ENCODE data around the gene PCF11.

- no peak for TF ChIP-seq POLR2A (IDR thresholded peaks at IDR 0.05)
- no peak for TF ChIP-seq CTCF (IDR thresholded peaks at IDR 0.05)
These were observed 43.1 kb downstream of the PCF11 start for GRCh38 chr11:83200035-83200434.

Data from Peyer's patch (tissue), 4 donors.